Measurements from ENCODE around the gene MLLT1. TPM values are rescaled to one million over a fixed set of nuclear protein-coding genes. Genes with fewer than 3 reads are reported as not detected.
"Not testable (repeated sequence)": the region's sequence is repeated elsewhere in the genome, so short reads cannot be mapped to it uniquely, and the experiment has no call there.

MLLT1 gene
- total RNA-seq, 4 donors from 2014 or later: 16.9 to 25.8 (median 24.3) TPM

- DNase-seq (ENCODE audit: low spot score in 2 of 2): no peak
- 93 to 100% methylated on average over 1 of the region's 1 CpG for WGBS, 2 donors
- no peak overlapping the region for H3K4me3 ChIP-seq (ENCODE audit: low read depth, poor library complexity, severe bottlenecking)
- intact Hi-C loops (cut with DNase I; ENCODE audit: low total_unique reads): no loop called here
- no peak for TF ChIP-seq POLR2A (IDR thresholded peaks at IDR 0.05)
- no peak for TF ChIP-seq CTCF (IDR thresholded peaks at IDR 0.05)
These were observed 9.0 kb upstream of the MLLT1 start for GRCh38 chr19:6288737-6289136.

- 85% methylated on average over 4 to 5 of the region's 6 CpGs for WGBS, 2 donors
- no peak overlapping the region for H3K4me3 ChIP-seq (ENCODE audit: low read depth, poor library complexity, severe bottlenecking)
- intact Hi-C loops (cut with DNase I; ENCODE audit: low total_unique reads): no loop called here
- no peak for DNase-seq (ENCODE audit: low spot score in 2 of 2)
- TF ChIP-seq POLR2A (IDR thresholded peaks at IDR 0.05) (no peak), CTCF (IDR thresholded peaks at IDR 0.05) (no peak)
These were observed 7.6 kb upstream of the MLLT1 start for GRCh38 chr19:6287269-6287885.

- no peak overlapping the region for H3K4me3 ChIP-seq (ENCODE audit: low read depth, poor library complexity, severe bottlenecking)
- TF ChIP-seq CTCF (IDR thresholded peaks at IDR 0.05) (no peak), POLR2A (IDR thresholded peaks at IDR 0.05) (no peak)
- WGBS, 2 donors: 70 to 91% methylated on average over 2 to 4 of the region's 4 CpGs
- no peak for DNase-seq (ENCODE audit: low spot score in 2 of 2)
- intact Hi-C loops (cut with DNase I; ENCODE audit: low total_unique reads): no loop called here
These were observed 6.9 kb upstream of the MLLT1 start for GRCh38 chr19:6286676-6287075.

- DNase-seq (ENCODE audit: low spot score in 2 of 2); intact Hi-C loops (cut with DNase I; ENCODE audit: low total_unique reads); H3K4me3 ChIP-seq (ENCODE audit: low read depth, poor library complexity, severe bottlenecking): not testable (repeated sequence)
- 78 to 81% methylated on average over 6 of the region's 6 CpGs for WGBS, 2 donors
These were observed 2.6 kb upstream of the MLLT1 start for GRCh38 chr19:6282393-6282792.

GRCh38 chr19:6279620-6279930 is 200 bp downstream of the MLLT1 start:
- 0% methylated on average over 2 of the region's 59 CpGs for WGBS, 2 donors
- intact Hi-C loops (cut with DNase I; ENCODE audit: low total_unique reads): loop anchor here (5.0 kb wide), 1 partner anchor 222 kb away; no protein-coding TSS in a partner anchor
- TF ChIP-seq POLR2A (IDR thresholded peaks at IDR 0.05) (no peak), CTCF (IDR thresholded peaks at IDR 0.05) (no peak)

GRCh38 chr19:6278740-6279619 is 795 bp downstream of the MLLT1 start:
- DNase-seq (ENCODE audit: low spot score in 2 of 2): no peak
- intact Hi-C loops (cut with DNase I; ENCODE audit: low total_unique reads): loop anchor here (5.0 kb wide), 1 partner anchor 222 kb away; no protein-coding TSS in a partner anchor
- TF ChIP-seq CTCF (IDR thresholded peaks at IDR 0.05) (no peak), POLR2A (IDR thresholded peaks at IDR 0.05) (no peak)
- H3K4me3 ChIP-seq (ENCODE audit: low read depth, poor library complexity, severe bottlenecking): peak overlapping the region; percentile 57
- 7 to 12% methylated on average over 25 to 34 of the region's 36 CpGs for WGBS, 2 donors

More at GRCh38 chr19:6279620-6279930, 200 bp downstream of the MLLT1 start:
- no peak for DNase-seq (ENCODE audit: low spot score in 2 of 2)
- peak overlapping the region; percentile 57 for H3K4me3 ChIP-seq (ENCODE audit: low read depth, poor library complexity, severe bottlenecking)

All from lower leg skin (tissue), 4 donors.